ENCODE measurements around the gene SLC44A3. TPM values are rescaled to one million over a fixed set of nuclear protein-coding genes. Genes with fewer than 3 reads are reported as not detected.

Gene SLC44A3
- total and polyA plus RNA-seq, 2 of the 4 experiments (the other 2 are of a cell fraction), result 0.31 to 0.54 TPM

- H2BK15ac ChIP-seq (ENCODE audit: low read depth, low read length), result no peak overlapping the region
- H3K56ac ChIP-seq (ENCODE audit: extremely low read depth, insufficient read depth, low read length), result no peak overlapping the region
- WGBS, 2 experiments (ENCODE audit: extremely low coverage in 2 of 2, insufficient read length in 1 of 2), result 93% methylated on average over 2 of the region's 12 CpGs; no CpG with 5 or more reads in 1 of the 2 experiments
- no peak overlapping the region for H4K91ac ChIP-seq (ENCODE audit: insufficient read depth, low read depth, low read length)
- TF ChIP-seq RCOR1 (IDR thresholded peaks at IDR 0.05; ENCODE audit: insufficient replicate concordance, low read length) (no peak), MAFK (IDR thresholded peaks at IDR 0.05; ENCODE audit: low read depth, low read length) (no peak), MXI1 (IDR thresholded peaks at IDR 0.05; ENCODE audit: borderline replicate concordance, low read depth, low read length) (no peak), BHLHE40 (IDR thresholded peaks at IDR 0.05; ENCODE audit: low read depth, low read length) (no peak)
- H3K23ac ChIP-seq (ENCODE audit: low read depth, low read length), result no peak overlapping the region
- no peak overlapping the region for H2BK120ac ChIP-seq (ENCODE audit: low read depth, low read length)
- no peak overlapping the region for H3K14ac ChIP-seq (replicated peaks; ENCODE audit: low read depth, low read length)
- H2AFZ ChIP-seq (replicated peaks; ENCODE audit: low read length, poor library complexity), result no peak overlapping the region
- no peak overlapping the region for H3K27ac ChIP-seq (ENCODE audit: insufficient read depth, low read length)
- H2BK5ac ChIP-seq (ENCODE audit: low read depth, low read length, poor library complexity, severe bottlenecking), result no peak overlapping the region
- no peak overlapping the region for H3K4me3 ChIP-seq (ENCODE audit: insufficient read depth, low read depth, low read length)
- dilution Hi-C loops (cut with HindIII; ENCODE audit: low sequenced_read_pairs, unreplicated experiment) (no loop called here), in situ Hi-C loops (cut with MboI; ENCODE audit: low sequenced_read_pairs) (loop anchor here (25.0 kb wide), 1 partner anchor 746 kb away; no protein-coding TSS in a partner anchor), intact Hi-C loops (cut with micrococcal nuclease) (loop anchor here (10.0 kb wide), 2 partner anchors 783 to 903 kb away; partner anchors contain the start of gene GCLM)
- ChIA-PET POLR2A (ENCODE audit: unreplicated experiment) (no interaction called here), CTCF (interaction anchor here (1.7 kb wide), 1 partner anchor 10 kb away, joined by 4 read pairs; no protein-coding TSS in a partner anchor)
- no peaks in the 10 kb centered on the region for H3K79me1 ChIP-seq (ENCODE audit: low read depth in 1 of 2, low read length in 2 of 2)
- no peaks in the 10 kb centered on the region for H4K20me1 ChIP-seq (ENCODE audit: insufficient read depth, low read length)
- no peak overlapping the region for H2AK9ac ChIP-seq (replicated peaks; ENCODE audit: low read depth, low read length, poor library complexity)
- H3K4me1 ChIP-seq (ENCODE audit: control insufficient read depth, insufficient read depth, low read length), result peaks cover 12% of the 10 kb centered on the region
- H3K4me2 ChIP-seq (ENCODE audit: low read depth, low read length), result no peak overlapping the region
- H3K9ac ChIP-seq (ENCODE audit: low read depth, low read length), result no peak overlapping the region
- peaks cover 18% of the 10 kb centered on the region for H3K27me3 ChIP-seq (ENCODE audit: control insufficient read depth, insufficient read depth, low read length)
- H4K5ac ChIP-seq (ENCODE audit: low read depth, low read length), result no peak overlapping the region
- H4K8ac ChIP-seq (ENCODE audit: low read depth in 2 of 2, low read length in 2 of 2), result no peak overlapping the region
- no peak overlapping the region for H3K4ac ChIP-seq (ENCODE audit: low read depth, low read length)
- no peaks in the 10 kb centered on the region for H3K36me3 ChIP-seq (ENCODE audit: control insufficient read depth, insufficient read depth, low read length)
- no peak overlapping the region for H2BK20ac ChIP-seq (ENCODE audit: low read depth, low read length)
- ATAC-seq (ENCODE audit: low read depth) (peak; percentile 61), DNase-seq (peak; percentile 42)
- peaks cover 3% of the 10 kb centered on the region for H3K9me3 ChIP-seq (ENCODE audit: control insufficient read depth, insufficient read depth, low read length)
- H2AK5ac ChIP-seq (ENCODE audit: low read depth, low read length), result no peak overlapping the region
- 0 out of 2 replicates have a peak, but pooled peaks cover 5% of the 10 kb centered on the region for H3K9me1 ChIP-seq (ENCODE audit: insufficient read depth, low read length)
- H3K18ac ChIP-seq (ENCODE audit: low read depth, low read length), result no peak overlapping the region
- BruUV-seq (replicated peaks), result no TSS peak
Observed at GRCh38 chr1:94807742-94808491, 12.2 kb upstream of the SLC44A3 start.

All from IMR-90 (cell line).